SK-N-SH treated with all-trans-retinoic acid at 6 μM for 48 hours (cell line): ENCODE results near the gene G3BP1.

ENCODE experiments used
- BACH2 ChIP-seq: fragments of 250-450 bp; sonication (Bioruptor Pico); IDR thresholded peaks from 2 replicates; pipeline ENCODE4 v1.9.0; 2021; ENCODE audit warnings: mild to moderate bottlenecking, borderline replicate concordance
- CREB5 ChIP-seq: fragments of 250-450 bp; sonication (Bioruptor Pico); IDR thresholded peaks from 2 replicates; pipeline ENCODE4 v1.5.1; 2020; ENCODE audit warnings: low read depth, mild to moderate bottlenecking, moderate library complexity
- CSRNP3 ChIP-seq: fragments of 250-450 bp; sonication (Bioruptor Pico); IDR thresholded peaks from 2 replicates; pipeline ENCODE4 v1.5.1; 2021; ENCODE audit warnings: mild to moderate bottlenecking, moderate library complexity
- ESRRG ChIP-seq: fragments of 250-450 bp; sonication (Bioruptor Pico); IDR thresholded peaks from 2 replicates; pipeline ENCODE4 v1.6.1; 2021; ENCODE audit warnings: mild to moderate bottlenecking
- GLIS3 ChIP-seq: fragments of 250-450 bp; sonication (Bioruptor Pico); IDR thresholded peaks from 2 replicates; pipeline ENCODE4 v1.5.0; 2020; ENCODE audit warnings: mild to moderate bottlenecking, moderate library complexity
- ISL1 ChIP-seq: fragments of 250-450 bp; sonication (Bioruptor Pico); IDR thresholded peaks from 2 replicates; pipeline ENCODE4 v2.1.2; 2022; ENCODE audit warnings: mild to moderate bottlenecking, moderate library complexity
- PATZ1 ChIP-seq: fragments of 250-450 bp; sonication (Bioruptor Pico); IDR thresholded peaks from 2 replicates; pipeline ENCODE4 v1.8.0; 2020; ENCODE audit warnings: mild to moderate bottlenecking, moderate library complexity, borderline replicate concordance
- POU6F1 ChIP-seq: fragments of 250-450 bp; sonication (Bioruptor Pico); IDR thresholded peaks from 2 replicates; pipeline ENCODE4 v1.8.0; 2021; ENCODE audit warnings: low read depth, mild to moderate bottlenecking, moderate library complexity, borderline replicate concordance
- TCF4 ChIP-seq: fragments of 250-450 bp; sonication (Bioruptor Pico); IDR thresholded peaks from 2 replicates; pipeline ENCODE4 v1.8.0; 2021; ENCODE audit warnings: mild to moderate bottlenecking, moderate library complexity, borderline replicate concordance
- TOX ChIP-seq: fragments of 250-450 bp; sonication (Bioruptor Pico); IDR thresholded peaks from 2 replicates; pipeline ENCODE4 v1.8.0; 2021; ENCODE audit warnings: mild to moderate bottlenecking, moderate library complexity, borderline replicate concordance
- ZFP30 ChIP-seq: fragments of 450-650 bp; formaldehyde crosslinking; IDR thresholded peaks from 2 replicates; pipeline ENCODE4 v1.5.0; 2022; ENCODE audit warnings: mild to moderate bottlenecking, moderate library complexity
- ZNF70 ChIP-seq: fragments of 450-650 bp; formaldehyde crosslinking; IDR thresholded peaks from 2 replicates; pipeline ENCODE4 v1.5.0; 2020; ENCODE audit warnings: mild to moderate bottlenecking, moderate library complexity

DNA sequence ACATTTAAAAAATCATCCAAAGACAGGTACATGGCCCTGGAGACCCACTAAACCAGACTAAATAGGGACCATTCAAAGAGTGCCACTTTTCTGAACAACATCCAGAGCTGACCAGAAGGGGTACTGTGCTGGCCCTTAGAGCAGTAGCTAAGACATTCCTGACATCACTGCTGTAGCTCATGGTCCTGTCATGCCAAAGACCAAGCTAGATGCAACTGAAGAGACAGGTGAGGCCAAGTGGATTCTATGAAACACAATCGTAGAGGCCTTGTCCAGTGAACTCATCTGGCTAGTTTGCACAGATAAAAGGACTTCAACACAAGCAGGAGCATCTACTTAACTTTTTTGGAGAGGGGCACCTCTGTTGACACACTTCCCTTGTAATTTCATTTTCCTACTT is 43.3 kb downstream of the G3BP1 start:
- no peak for TF ChIP-seq ISL1 (CRISPR knock-in tag)
- TF ChIP-seq BACH2 (CRISPR knock-in tag) = no peak
- no peak for TF ChIP-seq POU6F1 (CRISPR knock-in tag)
- no peak for TF ChIP-seq ZNF70 (CRISPR knock-in tag)
- no peak for TF ChIP-seq PATZ1 (CRISPR knock-in tag)
- no peak for TF ChIP-seq ZFP30 (CRISPR knock-in tag)
- TF ChIP-seq GLIS3 = no peak
- TF ChIP-seq CREB5 = no peak
- TF ChIP-seq ESRRG (CRISPR knock-in tag) = no peak
- TF ChIP-seq CSRNP3 (CRISPR knock-in tag) = no peak
- TF ChIP-seq TOX (CRISPR knock-in tag) = no peak
- no peak for TF ChIP-seq TCF4 (CRISPR knock-in tag)
